ENCODE data around the gene SLC46A3. TPM values are rescaled to one million over a fixed set of nuclear protein-coding genes. Genes with fewer than 3 reads are reported as not detected.

Gene SLC46A3
- total and polyA plus RNA-seq, 2 of the 13 experiments (the other 11 are each of a cell fraction or from before 2014, with no cell fraction given), result not detected

- no peak for TF ChIP-seq JARID2 (CRISPR knock-in tag; IDR thresholded peaks at IDR 0.05; ENCODE audit: insufficient replicate concordance)
- no peak for TF ChIP-seq ZNF546 (CRISPR knock-in tag; conservative IDR thresholded peaks at IDR 0.05)
- TF ChIP-seq ZNF276 (CRISPR knock-in tag; IDR thresholded peaks at IDR 0.05; ENCODE audit: low read depth), result no peak
- no peak for TF ChIP-seq TOE1 (CRISPR knock-in tag; IDR thresholded peaks at IDR 0.05)
- no peak for TF ChIP-seq ZNF543 (CRISPR knock-in tag; IDR thresholded peaks at IDR 0.05)
- no peak for TF ChIP-seq MEIS2 (CRISPR knock-in tag; IDR thresholded peaks at IDR 0.05)
- TF ChIP-seq HNRNPK (IDR thresholded peaks at IDR 0.05; ENCODE audit: low read depth, low read length, poor library complexity, severe bottlenecking), result no peak
Measured at GRCh38 chr13:28741084-28741491, 22.3 kb upstream of the SLC46A3 start (continued).

- Histone ChIP-seq H3K4me3 (replicated peaks in 1 of 3; ENCODE audit: insufficient read depth in 1 of 3, low read depth in 2 of 3, low read length in 3 of 3) (no peak overlapping the region), H4K20me1 (ENCODE audit: insufficient read depth, low read length) (no peaks in the 10 kb centered on the region), H3K9ac (ENCODE audit: insufficient read depth, low read depth, low read length) (no peak overlapping the region), H3K27ac (ENCODE audit: extremely low read length, insufficient read depth, low read length) (no peak overlapping the region), H3K4me2 (ENCODE audit: low read depth, low read length) (no peak overlapping the region), H3K79me2 (ENCODE audit: insufficient read depth, low read length) (no peaks in the 10 kb centered on the region), H2AFZ (ENCODE audit: low read length) (no peak overlapping the region), H3K36me3 (replicated peaks in 1 of 2; ENCODE audit: control insufficient read depth in 1 of 2, insufficient read depth in 2 of 2, low read length in 2 of 2) (no peaks in the 10 kb centered on the region), H3K9me3 (ENCODE audit: low read length) (no peaks in the 10 kb centered on the region), H3K4me1 (ENCODE audit: insufficient read depth, low read length) (no peaks in the 10 kb centered on the region), H3K27me3 (ENCODE audit: control insufficient read depth in 1 of 2, insufficient read depth in 2 of 2, low read length in 2 of 2) (no peaks in the 10 kb centered on the region; a peak in 2 of 5 replicates)
- POLR2A ChIA-PET, result no interaction called here
- intact Hi-C loops (cut with micrococcal nuclease; ENCODE audit: unreplicated experiment), result no loop called here
- ATAC-seq (no peak), FAIRE-seq (no peak), DNase-seq (ENCODE audit: low spot score) (no peak)
- WGBS (ENCODE audit: low lambda C conversion rate), result 2% methylated on average over 3 of the region's 3 CpGs
- TF ChIP-seq PAWR (CRISPR knock-in tag; IDR thresholded peaks at IDR 0.05; ENCODE audit: borderline replicate concordance), result no peak
- TF ChIP-seq RELA (CRISPR knock-in tag; IDR thresholded peaks at IDR 0.05), result no peak
- TF ChIP-seq, protein P1, sequence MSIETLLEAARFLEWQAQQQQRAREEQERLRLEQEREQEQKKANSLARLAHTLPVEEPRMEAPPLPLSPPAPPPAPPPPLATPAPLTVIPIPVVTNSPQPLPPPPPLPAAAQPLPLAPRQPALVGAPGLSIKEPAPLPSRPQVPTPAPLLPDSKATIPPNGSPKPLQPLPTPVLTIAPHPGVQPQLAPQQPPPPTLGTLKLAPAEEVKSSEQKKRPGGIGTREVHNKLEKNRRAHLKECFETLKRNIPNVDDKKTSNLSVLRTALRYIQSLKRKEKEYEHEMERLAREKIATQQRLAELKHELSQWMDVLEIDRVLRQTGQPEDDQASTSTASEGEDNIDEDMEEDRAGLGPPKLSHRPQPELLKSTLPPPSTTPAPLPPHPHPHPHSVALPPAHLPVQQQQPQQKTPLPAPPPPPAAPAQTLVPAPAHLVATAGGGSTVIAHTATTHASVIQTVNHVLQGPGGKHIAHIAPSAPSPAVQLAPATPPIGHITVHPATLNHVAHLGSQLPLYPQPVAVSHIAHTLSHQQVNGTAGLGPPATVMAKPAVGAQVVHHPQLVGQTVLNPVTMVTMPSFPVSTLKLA (IDR thresholded peaks at IDR 0.05), result no peak
- no peak for TF ChIP-seq CEBPB (IDR thresholded peaks at IDR 0.05; ENCODE audit: borderline replicate concordance, low read depth, low read length)
- in situ Hi-C loops (cut with HindIII; ENCODE audit: extremely low pct_ligation_motif_present, low pct_unique_long_range_greater_than_20kb), result no loop called here
- no TSS peak for BruUV-seq (replicated peaks)
- CTCF ChIA-PET (ENCODE audit: low intra/inter-chr PET ratio, low total read pairs), result no interaction called here
Measured at GRCh38 chr13:28739376-28739775, 20.6 kb upstream of the SLC46A3 start.
